Inflammatory macrophage (primary cell): ENCODE results near the gene BAIAP2.

Experiments
- DNase-seq, 2 donors: peaks; one replicate each; pipeline ENCODE4 v3.0.0-alpha.2; 2020 to 2022

Gene BAIAP2

GRCh38 chr17:81037798-81038733 lies 3.1 kb downstream of the BAIAP2 start:
- no peak for DNase-seq

- no peak for DNase-seq
These were observed 4.1 kb downstream of the BAIAP2 start for GRCh38 chr17:81039096-81039495.

DNA sequence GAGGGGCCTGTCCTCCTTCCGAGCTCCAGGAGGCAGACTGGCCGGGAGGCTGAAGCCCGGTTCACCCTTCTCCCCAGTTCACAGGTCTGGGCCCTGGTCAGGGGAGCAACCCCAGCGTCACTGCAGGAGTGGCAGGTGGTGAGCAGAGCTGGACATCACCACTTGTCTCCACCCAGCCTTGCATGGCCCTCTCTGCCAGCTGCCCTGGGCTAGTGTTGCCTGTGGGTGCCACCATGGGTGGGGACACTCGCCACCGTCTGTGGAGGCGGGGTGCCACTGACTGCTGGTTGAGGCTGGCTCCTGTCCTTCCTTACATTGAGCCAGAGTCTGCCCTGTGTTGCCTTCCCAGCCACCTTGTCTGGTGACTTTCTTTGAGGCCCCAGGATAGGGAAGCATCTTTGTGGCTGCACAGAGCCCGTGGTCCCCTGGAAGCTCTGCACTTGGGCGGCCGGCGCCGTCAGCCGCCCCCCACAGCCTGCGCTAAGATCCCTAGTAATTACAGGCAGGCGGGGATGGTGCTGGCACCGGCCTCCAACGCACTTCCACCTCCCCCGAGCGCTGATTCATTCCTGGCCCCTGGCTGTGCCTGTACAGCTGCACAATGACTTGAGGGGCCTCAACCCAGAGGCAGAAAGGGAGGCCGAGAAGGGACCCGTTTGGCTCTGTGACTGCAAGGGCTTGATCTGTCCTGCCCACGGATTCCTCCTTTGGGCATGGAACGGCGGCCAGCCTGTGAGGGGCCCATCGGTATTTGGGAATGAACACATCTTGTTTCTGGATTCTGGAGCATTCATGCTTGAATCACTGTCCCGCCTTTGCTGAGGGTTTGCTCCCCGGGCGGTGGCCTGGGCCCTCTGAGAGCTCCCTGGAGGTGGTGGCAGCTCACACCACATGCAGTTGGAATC lies 5.2 kb downstream of the BAIAP2 start:
- DNase-seq: peak in 1 of 2 donors; percentile 39

DNA sequence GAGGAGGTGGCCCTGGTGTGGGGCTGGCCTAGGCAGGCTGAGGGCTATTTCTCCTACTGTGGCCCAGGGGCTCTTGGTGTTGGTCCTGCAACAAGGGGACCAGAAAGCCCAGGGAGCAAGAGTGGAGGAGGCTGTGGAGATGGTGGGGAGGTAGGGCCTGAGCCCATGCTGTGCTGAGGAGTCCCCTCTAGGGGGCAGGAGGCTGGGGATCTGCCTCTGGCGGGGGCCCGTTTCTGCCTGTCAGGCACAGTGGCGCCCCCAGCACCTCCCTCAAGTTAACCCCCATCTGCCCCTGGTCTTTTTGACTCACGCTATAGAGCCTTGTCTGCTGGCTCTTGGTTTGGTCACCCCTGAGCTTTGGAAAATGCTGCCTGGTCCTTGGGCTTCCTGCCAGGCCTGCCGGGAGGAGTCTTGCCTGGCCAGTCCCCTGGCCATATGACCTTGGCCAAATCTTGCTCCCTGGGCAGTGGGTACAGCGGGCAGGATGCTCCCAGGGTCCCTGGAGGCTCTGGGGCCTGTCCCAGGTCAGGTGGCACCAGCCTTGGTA lies 5.9 kb downstream of the BAIAP2 start:
- DNase-seq: no peak

- DNase-seq: no peak
These were observed 7.7 kb downstream of the BAIAP2 start for GRCh38 chr17:81042606-81043005.

- DNase-seq: no peak
These were observed 8.4 kb downstream of the BAIAP2 start for GRCh38 chr17:81043319-81043724.

DNA sequence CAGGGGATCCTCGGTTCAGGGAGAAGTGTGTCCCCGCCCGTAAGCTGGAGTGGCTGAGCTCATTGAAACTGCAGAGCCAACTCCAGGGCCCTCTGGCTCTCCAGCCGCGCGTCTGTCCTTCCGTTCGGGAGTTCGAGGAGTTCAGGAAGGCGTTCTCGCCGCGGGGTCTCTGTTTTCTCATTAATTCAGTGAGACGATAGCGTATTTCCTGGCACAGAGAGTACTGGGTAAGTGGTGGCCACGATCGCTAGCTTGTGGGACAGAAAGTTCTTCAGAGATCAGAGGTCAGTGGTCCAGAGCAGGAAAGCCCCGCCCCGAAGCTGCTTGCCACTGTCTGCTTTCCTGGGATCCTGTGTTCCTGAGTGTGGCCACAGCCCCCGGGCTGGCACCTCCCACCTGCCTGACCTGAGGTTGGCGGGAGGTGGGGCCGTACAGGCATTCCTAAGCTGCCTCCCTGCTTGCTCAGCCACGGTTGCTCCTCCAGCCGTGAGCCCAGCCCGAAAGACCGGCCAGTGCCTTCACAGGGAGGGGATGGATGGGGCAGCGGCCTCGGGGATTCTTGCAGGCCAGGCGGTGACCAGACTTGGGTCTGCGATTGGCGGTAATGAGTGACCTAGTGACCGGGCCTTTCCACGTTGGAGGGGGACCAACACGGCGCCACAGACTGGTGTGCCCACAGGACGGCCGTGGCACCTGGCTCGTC lies 8.9 kb downstream of the BAIAP2 start:
- DNase-seq: no peak

- no peak for DNase-seq
These were observed 9.4 kb downstream of the BAIAP2 start for GRCh38 chr17:81044428-81044763.

DNA sequence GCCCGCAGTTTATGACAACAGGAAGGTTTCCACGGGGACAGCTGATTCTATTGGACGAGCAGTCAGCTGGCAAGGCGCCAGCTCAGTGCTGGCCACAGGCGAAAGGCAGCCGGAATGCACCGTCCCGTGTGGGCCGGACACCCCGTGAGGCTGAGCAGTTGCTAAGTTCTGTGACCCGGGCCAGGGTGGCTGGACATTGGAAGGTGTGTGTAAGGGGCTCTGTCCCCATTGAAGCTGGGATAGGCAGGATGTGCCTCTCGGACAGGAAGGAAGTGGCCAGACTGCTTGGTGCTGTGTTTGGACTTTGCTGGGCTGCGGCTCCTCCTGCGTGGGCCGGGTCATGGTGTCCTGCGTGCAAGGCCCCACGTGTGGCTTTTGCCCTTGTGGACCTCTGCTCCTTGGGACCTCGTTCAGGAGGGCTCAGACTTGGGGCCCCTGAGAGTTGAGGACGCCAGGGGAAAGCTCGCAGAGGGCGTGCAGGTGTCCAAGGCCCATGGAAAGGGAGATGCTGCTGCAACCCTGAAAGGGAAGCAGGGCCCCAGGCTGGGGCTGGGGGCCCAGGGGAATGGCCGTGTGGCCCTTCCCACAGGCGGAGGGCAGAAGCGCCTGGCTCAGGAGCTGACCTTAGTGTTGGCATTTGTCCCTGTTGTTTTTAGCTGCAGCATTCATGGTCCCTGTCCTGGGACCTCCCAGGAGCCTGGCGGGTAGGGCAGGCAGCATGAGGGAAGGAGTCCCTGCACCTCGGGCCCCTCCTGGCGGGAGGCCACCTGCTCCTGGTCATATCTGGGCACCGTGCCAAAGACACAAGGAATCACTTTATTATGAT lies 10.0 kb downstream of the BAIAP2 start:
- no peak for DNase-seq

GRCh38 chr17:81045590-81046095 lies 10.7 kb downstream of the BAIAP2 start:
- no peak for DNase-seq

DNA sequence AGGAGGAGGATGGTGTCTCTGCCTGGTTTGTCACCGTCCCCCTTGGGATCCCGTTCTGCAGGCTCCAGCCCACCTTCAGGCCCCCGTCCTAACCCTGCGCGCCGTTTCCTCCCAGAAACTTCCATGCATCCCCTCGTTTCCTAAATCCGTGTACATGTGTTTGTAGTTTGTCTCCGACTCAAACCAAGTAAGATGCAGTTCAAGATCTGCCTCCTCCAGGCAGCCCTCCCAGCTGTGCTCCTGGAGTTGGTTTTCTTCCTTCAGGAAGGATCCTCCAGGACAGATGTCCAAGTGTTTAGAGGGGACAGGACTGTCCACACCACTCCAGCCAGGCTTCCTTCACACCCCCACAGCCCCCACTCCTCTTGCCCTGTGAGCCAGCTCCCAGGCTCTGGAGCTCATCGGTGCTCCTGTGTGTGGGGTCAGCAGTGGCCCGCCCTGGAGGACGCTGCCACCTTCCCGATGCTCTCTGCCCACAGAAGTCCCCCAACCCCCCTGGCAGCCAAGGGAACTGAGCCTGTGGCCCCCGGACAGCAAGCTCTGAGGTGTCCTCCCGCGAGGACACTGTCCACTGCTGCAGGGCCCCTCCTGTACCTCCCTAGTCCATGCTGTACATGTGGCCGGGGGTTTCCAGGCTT lies 11.3 kb downstream of the BAIAP2 start:
- no peak for DNase-seq

DNA sequence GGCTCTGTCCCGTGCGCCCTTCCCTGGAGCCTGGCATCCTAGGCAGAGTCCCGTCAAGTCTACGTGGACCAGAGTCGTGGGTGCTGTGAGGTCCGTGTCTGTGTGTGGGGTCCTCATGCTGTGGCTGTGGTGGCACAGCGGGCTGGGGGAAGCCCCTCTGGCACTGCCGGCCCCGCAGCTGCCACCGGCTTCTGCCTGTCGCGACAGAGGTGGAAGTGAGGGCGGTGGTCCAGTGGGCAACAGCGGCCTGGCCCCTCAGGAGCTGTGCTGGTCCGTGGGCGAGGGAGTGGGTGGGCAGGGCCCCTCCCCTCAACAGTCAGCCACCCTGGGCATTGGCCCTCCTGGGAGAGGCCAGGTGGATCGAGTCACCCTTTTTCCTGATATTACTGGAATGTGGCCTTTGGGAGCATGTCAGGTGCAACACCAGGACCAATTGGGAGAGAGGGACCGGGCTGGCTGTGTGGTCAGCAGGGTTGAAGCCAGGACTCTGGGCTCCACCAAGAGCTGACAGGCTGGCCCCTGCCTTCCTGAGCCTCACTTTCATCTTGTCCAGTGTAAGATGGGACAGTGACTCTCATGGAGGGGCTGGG lies 11.9 kb downstream of the BAIAP2 start:
- DNase-seq: no peak

- DNase-seq: no peak
These were observed 13.9 kb downstream of the BAIAP2 start for GRCh38 chr17:81048827-81049371.

- no peak for DNase-seq
These were observed 14.5 kb downstream of the BAIAP2 start for GRCh38 chr17:81049372-81049911.

- DNase-seq: peak; percentile 75 to 81
These were observed 15.1 kb downstream of the BAIAP2 start for GRCh38 chr17:81049973-81050551.

DNA sequence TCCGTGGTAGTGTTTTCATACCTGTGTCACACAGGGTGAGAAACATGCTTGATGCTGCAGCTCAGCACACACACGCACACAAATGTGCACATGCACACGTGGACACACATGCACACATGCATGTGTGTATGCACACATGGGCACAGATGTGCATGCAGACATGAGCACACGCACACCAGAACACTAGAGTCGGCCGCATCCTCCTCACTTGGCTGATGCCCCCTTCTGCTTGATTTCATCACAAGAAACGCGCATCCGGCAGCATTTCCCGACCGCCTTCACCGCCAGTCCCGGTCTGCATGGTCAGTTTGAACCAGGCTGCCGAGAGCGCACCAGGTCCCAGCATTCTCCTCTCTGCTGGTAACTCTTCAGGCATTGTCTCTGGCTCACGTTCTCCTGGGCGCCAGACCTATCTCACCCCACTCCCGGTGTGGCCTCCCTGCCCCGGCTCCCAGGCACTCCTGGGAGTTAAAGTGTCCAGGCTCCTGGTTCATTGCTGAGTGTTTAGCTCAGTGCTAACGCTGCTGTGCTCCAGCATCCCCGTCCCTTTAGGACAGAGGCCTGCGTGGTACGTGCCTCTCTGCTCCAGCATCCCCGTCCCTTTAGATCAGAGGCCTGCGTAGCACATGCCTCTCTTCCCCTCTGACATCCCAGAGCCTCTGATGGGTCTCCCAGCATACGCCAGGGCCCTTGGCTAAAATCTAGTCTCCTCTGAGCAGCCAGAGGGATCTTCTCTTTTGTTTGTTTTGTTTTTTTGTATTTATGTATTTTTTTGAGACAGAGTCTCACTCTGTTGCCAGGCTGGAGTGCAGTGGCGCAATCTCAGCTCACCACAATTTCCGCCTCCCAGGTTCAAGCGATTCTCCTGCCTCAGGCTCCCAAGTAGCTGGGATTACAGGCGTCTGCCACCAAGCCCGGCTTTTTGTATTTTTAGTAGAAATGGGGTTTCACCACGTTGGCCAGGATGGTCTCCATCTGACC lies 16.0 kb downstream of the BAIAP2 start:
- DNase-seq: peak; percentile 31 to 32

GRCh38 chr17:81052199-81052997 lies 17.4 kb downstream of the BAIAP2 start:
- DNase-seq: no peak
